Measurements from ENCODE around the gene FASLG. TPM values are rescaled to one million over a fixed set of nuclear protein-coding genes. Genes with fewer than 3 reads are reported as not detected.

FASLG gene
- total RNA-seq, 1 donor from 2014 or later: 0.27 TPM

Other genes with a start within 250 kb of the FASLG start
- 6.5 TPM for gene C1orf105, start 238.4 kb upstream of the FASLG start, total RNA-seq
- 11.5 TPM for gene PIGC, start 215.0 kb upstream of the FASLG start, total RNA-seq
- 27.4 TPM for gene SUCO, start 126.0 kb upstream of the FASLG start, total RNA-seq

Data from cardiac septum (tissue), 1 donor.